Cardiac fibroblast (primary cell): ENCODE data around the gene TEX14.
"Not testable (repeated sequence)": the region's sequence is repeated elsewhere in the genome, so short reads cannot be mapped to it uniquely, and the experiment has no call there.

Experiments used
- DNase-seq, 2 donors: peaks; one replicate each; pipeline versions ENCODE4 v3.0.0 to v3.0.0-alpha.2; 2010; ENCODE audit warnings: low read depth in 2 of 2
- H3K4me3 ChIP-seq, 2 donors: replicated peaks in 1 of 2; 1 replicate in 1 of 2; 2 replicates in 1 of 2; pipeline ENCODE4 v1.5.1; 2011; ENCODE audit warnings: low read depth in 2 of 2, low read length in 2 of 2, mild to moderate bottlenecking in 2 of 2, moderate library complexity in 1 of 2
- TF ChIP-seq, protein P1 (sequence below): IDR thresholded peaks from one replicate; pipeline ENCODE4 v1.5.1; 2011; ENCODE audit warnings: low read depth, mild to moderate bottlenecking, low read length, inconsistent platforms

Gene TEX14

DNA sequence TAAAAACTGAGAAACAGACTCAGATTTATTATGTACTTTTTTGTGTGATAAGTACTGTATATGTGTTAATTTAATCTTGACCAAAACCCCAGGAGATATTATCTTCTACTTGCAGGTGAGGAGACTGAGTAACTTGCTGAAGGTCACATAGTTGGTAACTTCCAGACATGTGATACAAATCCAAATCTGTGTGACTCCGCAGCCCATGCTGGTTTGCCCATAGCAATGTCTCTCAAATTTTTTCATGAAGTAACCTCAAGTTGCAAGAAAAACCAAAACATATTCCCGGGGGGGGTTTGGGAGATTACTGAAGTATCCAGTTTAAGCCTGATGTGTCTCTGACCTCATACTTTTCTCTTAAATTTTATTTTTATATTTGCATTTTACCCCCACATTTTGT is 3.3 kb downstream of the TEX14 start:
- TF ChIP-seq, protein P1, sequence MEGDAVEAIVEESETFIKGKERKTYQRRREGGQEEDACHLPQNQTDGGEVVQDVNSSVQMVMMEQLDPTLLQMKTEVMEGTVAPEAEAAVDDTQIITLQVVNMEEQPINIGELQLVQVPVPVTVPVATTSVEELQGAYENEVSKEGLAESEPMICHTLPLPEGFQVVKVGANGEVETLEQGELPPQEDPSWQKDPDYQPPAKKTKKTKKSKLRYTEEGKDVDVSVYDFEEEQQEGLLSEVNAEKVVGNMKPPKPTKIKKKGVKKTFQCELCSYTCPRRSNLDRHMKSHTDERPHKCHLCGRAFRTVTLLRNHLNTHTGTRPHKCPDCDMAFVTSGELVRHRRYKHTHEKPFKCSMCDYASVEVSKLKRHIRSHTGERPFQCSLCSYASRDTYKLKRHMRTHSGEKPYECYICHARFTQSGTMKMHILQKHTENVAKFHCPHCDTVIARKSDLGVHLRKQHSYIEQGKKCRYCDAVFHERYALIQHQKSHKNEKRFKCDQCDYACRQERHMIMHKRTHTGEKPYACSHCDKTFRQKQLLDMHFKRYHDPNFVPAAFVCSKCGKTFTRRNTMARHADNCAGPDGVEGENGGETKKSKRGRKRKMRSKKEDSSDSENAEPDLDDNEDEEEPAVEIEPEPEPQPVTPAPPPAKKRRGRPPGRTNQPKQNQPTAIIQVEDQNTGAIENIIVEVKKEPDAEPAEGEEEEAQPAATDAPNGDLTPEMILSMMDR: no peak
- DNase-seq: no peak
- no peak overlapping the region for H3K4me3 ChIP-seq

DNA sequence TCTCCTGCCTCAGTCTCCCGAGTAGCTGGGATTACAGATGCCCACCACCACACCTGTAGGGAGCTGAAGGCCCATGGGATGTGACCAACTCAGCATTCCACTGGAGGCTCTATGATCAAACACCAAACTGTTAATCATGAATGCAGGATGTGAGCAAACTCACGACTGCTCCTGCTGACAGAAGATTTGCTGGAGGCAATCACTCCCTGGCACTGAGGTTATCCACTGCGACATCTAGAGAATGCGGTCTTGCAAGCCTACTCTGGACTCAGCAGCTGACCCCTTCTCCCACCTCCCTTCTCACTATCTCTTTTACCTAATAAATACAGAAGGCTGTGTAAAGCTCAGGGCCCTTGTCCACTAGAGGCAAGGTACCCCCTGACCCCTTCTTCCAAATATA is 4.9 kb downstream of the TEX14 start:
- H3K4me3 ChIP-seq: no peak overlapping the region
- DNase-seq: no peak
- TF ChIP-seq, protein P1: no peak

DNA sequence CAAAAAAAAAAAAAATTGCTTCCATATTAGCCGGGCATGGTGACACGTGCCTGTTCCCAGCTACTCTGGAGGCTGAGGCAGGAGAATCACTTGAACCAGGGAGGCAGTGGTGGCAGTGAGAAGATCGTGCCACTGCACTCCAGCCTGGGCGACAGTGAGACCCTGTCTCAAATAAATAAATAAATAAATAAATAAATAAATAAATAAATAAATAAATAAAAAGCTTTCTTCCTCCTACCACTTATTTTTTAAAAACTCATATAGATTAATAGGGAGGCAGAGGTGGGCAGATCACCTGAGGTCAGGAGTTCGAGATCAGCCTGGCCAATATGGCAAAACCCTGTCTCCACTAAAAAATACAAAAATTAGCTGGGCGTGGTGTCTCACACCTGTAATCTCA is 7.4 kb downstream of the TEX14 start:
- DNase-seq, H3K4me3 ChIP-seq: not testable (repeated sequence)

DNA sequence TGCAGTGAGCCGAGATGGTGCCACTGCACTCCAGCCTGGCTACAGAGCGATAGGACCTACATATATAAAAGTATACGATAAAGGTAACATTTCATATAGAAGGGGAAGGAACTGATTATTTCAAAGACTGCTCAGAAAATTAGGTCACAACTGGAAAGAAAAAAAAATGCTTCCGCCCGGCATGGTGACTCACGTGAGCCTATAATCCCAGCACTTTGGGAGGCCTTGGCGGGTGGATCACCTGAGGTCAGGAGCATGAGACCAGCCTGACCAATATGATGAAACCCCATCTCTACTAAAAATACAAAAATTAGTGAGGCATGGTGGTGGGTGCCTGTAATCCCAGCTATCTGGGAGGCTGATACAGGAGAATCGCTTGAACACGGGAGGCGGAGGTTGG is 7.8 kb downstream of the TEX14 start:
- no peak overlapping the region for H3K4me3 ChIP-seq
- TF ChIP-seq, protein P1: no peak
- no peak for DNase-seq

DNA sequence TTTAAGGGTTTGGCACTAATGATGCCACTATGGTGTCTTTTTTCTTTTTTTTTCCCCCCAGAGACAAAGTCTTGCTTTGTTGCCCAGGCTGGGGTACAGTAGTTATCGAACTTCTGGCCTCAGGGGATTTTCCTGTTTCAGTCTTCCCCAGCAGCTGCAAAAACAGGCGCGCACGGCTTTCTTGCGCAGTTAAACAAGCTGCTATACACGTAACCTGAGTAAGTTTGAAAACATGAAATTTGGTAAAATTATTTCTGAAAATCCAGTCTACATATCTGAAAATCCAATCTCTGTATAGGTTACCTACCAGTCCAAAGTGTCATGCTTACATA is 11.8 kb downstream of the TEX14 start:
- no peak for DNase-seq
- TF ChIP-seq, protein P1: no peak
- no peak overlapping the region for H3K4me3 ChIP-seq

DNA sequence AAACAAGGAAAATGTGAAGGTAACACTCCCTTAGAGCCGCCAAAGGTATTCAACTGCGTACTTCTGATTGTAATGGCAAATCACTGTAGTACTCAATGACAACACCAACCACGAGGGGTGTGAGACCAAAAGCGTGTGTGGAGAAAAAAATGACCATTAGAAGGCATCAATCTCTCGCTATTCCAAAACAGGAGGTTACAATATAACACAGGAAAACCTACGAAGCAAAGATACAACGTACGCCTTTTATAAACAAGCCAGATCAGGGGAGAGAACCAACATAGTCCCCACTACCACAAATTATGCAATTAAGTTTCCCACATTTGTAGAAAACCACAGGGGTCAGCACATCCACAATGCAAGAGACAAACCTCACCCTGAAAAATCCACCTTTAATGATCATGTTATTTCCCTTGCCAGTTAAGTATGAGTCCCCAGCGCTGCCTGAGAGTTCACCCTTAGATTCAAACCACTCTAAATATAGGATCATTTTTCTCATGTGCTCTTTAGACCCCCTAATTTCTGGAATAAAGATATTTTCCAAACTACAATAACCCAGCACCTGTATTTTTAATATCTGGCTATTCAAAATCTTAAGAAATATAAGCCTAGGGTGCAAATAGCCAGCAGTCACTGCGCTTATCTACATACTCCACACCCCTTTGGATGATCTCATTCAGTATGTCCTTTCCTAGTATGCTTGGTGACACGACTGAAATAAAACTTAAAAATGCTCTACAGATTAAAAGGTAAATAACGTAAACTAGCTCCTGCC is 12.4 kb downstream of the TEX14 start:
- DNase-seq: peak; percentile 82 to 95
- H3K4me3 ChIP-seq: no peak overlapping the region
- TF ChIP-seq, protein P1: no peak

DNA sequence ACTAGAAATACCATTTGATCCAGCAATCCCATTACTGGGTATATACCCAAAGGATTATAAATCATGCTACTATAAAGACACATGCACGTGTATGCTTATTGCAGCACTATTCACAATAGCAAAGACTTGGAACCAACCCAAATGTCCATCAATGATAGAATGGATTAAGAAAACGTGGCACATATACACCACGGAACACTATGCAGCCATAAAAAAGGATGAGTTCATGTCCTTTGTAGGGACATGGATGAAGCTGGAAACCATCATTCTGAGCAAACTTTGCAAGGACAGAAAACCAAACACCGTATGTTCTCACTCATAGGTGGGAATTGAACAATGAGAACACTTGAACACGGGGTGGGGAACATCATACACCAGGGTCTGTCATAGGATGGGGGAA is 13.6 kb downstream of the TEX14 start:
- DNase-seq, H3K4me3 ChIP-seq: not testable (repeated sequence)

DNA sequence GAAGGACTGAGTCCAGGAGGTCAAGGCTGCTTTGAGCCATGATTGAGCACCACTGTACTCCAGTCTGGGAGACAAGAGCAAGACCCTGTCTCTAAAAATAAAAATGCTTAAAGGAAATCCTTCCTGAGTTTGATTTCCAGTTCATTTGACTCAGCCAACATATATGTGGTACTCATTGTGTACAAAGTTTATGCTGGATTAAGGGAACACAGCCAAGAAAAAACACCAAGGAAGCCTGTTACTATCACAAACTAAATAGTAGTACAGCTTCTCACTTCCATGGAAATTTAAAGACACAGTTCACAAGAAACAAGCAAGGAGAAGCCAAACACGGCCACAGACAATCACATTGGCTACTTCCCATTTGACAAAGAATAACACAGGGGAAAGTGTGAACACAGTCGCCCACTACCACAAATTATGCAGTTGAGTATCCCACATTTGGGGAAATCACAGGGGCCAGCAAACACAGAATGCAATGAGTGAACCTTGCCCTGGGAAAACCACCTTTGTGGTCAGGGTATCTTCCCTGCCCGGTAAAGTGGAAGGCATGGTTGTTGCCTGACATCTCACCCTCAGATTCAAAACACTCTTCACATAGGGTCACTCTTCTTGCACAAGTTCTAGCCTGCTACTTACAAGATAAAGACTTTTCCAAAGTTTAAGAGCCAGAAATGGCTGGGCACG is 14.5 kb downstream of the TEX14 start:
- no peak overlapping the region for H3K4me3 ChIP-seq
- TF ChIP-seq, protein P1: no peak
- DNase-seq: peak; percentile 78 to 84
